H9 (cell line): ENCODE measurements around the gene JTB. TPM values are rescaled to one million over a fixed set of nuclear protein-coding genes. Genes with fewer than 3 reads are reported as not detected.

Experiments used
- DNase-seq: peaks from one replicate; pipeline ENCODE4 v3.0.0-alpha.2; 2017
- H2AFZ ChIP-seq: one replicate; pipeline ENCODE4 v1.6.1; 2013; ENCODE audit warnings: mild to moderate bottlenecking, low read length, control low read depth, moderate library complexity
- H2AK5ac ChIP-seq: 2 replicates; pipeline ENCODE4 v1.6.1; 2013; ENCODE audit warnings: low read length, control low read depth, mixed read lengths; ENCODE audit not compliant: insufficient read length
- H2BK120ac ChIP-seq: one replicate; pipeline ENCODE4 v1.6.1; 2013; ENCODE audit warnings: low read depth, mild to moderate bottlenecking, low read length, control low read depth, inconsistent platforms; ENCODE audit not compliant: poor library complexity, severe bottlenecking
- H2BK12ac ChIP-seq: 2 replicates; pipeline ENCODE4 v1.6.1; 2013; ENCODE audit warnings: low read length, control low read depth, mixed read lengths, low read depth; ENCODE audit not compliant: insufficient read length
- H2BK15ac ChIP-seq: 2 replicates; pipeline ENCODE4 v1.6.1; 2013; ENCODE audit warnings: low read depth, low read length, control low read depth
- H2BK20ac ChIP-seq: one replicate; pipeline ENCODE4 v1.6.1; 2013; ENCODE audit warnings: low read depth, mild to moderate bottlenecking, low read length, control low read depth, inconsistent platforms; ENCODE audit not compliant: poor library complexity, severe bottlenecking
- H2BK5ac ChIP-seq: 2 replicates; pipeline ENCODE4 v1.6.1; 2013; ENCODE audit warnings: low read length, control low read depth, mixed read lengths; ENCODE audit not compliant: insufficient read length
- H3K14ac ChIP-seq: 2 replicates; pipeline ENCODE4 v1.6.1; 2013; ENCODE audit warnings: low read length, control low read depth; ENCODE audit not compliant: insufficient read depth
- H3K18ac ChIP-seq: 2 replicates; pipeline ENCODE4 v1.6.1; 2013; ENCODE audit warnings: low read depth, mild to moderate bottlenecking, mixed read lengths, low read length, control low read depth; ENCODE audit not compliant: insufficient read length
- H3K23ac ChIP-seq: 2 replicates; pipeline ENCODE4 v1.6.1; 2013; ENCODE audit warnings: low read length, control low read depth, mixed read lengths, low read depth; ENCODE audit not compliant: insufficient read length
- H3K23me2 ChIP-seq: 2 replicates; pipeline ENCODE4 v1.6.1; 2013; ENCODE audit warnings: low read depth, mild to moderate bottlenecking, mixed read lengths, low read length, control low read depth; ENCODE audit not compliant: insufficient read length, poor library complexity, severe bottlenecking
- H3K27ac ChIP-seq: 2 replicates; pipeline ENCODE4 v1.5.1; 2013; ENCODE audit warnings: low read length, control low read depth, mixed read lengths, low read depth; ENCODE audit not compliant: insufficient read length
- H3K27me3 ChIP-seq: 2 replicates; pipeline ENCODE4 v1.6.1; 2013; ENCODE audit warnings: low read length, control low read depth, inconsistent platforms; ENCODE audit not compliant: insufficient read depth
- H3K4ac ChIP-seq: 2 replicates; pipeline ENCODE4 v1.6.1; 2013; ENCODE audit warnings: low read depth, mild to moderate bottlenecking, control low read depth, inconsistent platforms, low read length, moderate library complexity
- H3K4me1 ChIP-seq: 2 replicates; pipeline ENCODE4 v1.6.1; 2013; ENCODE audit warnings: low read length, control low read depth, inconsistent platforms; ENCODE audit not compliant: insufficient read depth
- H3K4me2 ChIP-seq: 2 replicates; pipeline ENCODE4 v1.6.1; 2013; ENCODE audit warnings: low read length, control low read depth, mixed read lengths; ENCODE audit not compliant: insufficient read length, insufficient read depth
- H3K56ac ChIP-seq: 2 replicates; pipeline ENCODE4 v1.6.1; 2013; ENCODE audit warnings: low read depth, mild to moderate bottlenecking, mixed read lengths, low read length, control low read depth; ENCODE audit not compliant: insufficient read length
- H3K79me1 ChIP-seq: 2 replicates; pipeline ENCODE4 v1.6.1; 2013; ENCODE audit warnings: low read depth, mild to moderate bottlenecking, moderate library complexity, low read length, control low read depth, inconsistent platforms; ENCODE audit not compliant: insufficient read depth, poor library complexity, severe bottlenecking
- H3K79me2 ChIP-seq: 2 replicates; pipeline ENCODE4 v1.6.1; 2013; ENCODE audit warnings: low read length, control low read depth, inconsistent platforms; ENCODE audit not compliant: insufficient read depth
- H3K9ac ChIP-seq: 2 replicates; pipeline ENCODE4 v1.6.1; 2013; ENCODE audit warnings: low read length, control low read depth, mixed read lengths; ENCODE audit not compliant: insufficient read length; ENCODE audit errors: extremely low read depth
- H3K9me3 ChIP-seq: one replicate; pipeline ENCODE4 v1.6.1; 2013; ENCODE audit warnings: low read depth, low read length, inconsistent platforms; ENCODE audit not compliant: control insufficient read depth
- H3T11ph ChIP-seq: one replicate; pipeline ENCODE4 v1.6.1; 2013; ENCODE audit warnings: mild to moderate bottlenecking, low read length, control low read depth, inconsistent platforms
- H4K20me1 ChIP-seq: one replicate; pipeline ENCODE4 v1.6.1; 2013; ENCODE audit not compliant: control insufficient read depth, insufficient read length, insufficient read depth
- H4K5ac ChIP-seq: 2 replicates; pipeline ENCODE4 v1.6.1; 2013; ENCODE audit warnings: low read depth, mild to moderate bottlenecking, mixed read lengths, low read length, control low read depth; ENCODE audit not compliant: insufficient read length
- H4K8ac ChIP-seq: replicated peaks from 2 replicates; pipeline ENCODE4 v1.6.1; 2013; ENCODE audit warnings: low read length, control low read depth, mixed read lengths, low read depth; ENCODE audit not compliant: insufficient read length
- H4K91ac ChIP-seq: 2 replicates; pipeline ENCODE4 v1.6.1; 2013; ENCODE audit warnings: low read depth, mild to moderate bottlenecking, moderate library complexity, mixed read lengths, low read length, control low read depth; ENCODE audit not compliant: insufficient read length
- H3K27ac Mint-ChIP-seq, 3 experiments: 2 replicates in 2 of 3; 3 replicates in 1 of 3; pipeline ENCODE4 v1.8.0; 2020 to 2021; ENCODE audit warnings: mixed read lengths in 3 of 3, mild to moderate bottlenecking in 1 of 3, moderate library complexity in 1 of 3
- H3K27me3 Mint-ChIP-seq: 2 replicates; pipeline ENCODE4 v1.8.0; 2021; ENCODE audit warnings: low read depth, mild to moderate bottlenecking, moderate library complexity, mixed read lengths
- H3K36me3 Mint-ChIP-seq, 3 experiments: 2 replicates in 2 of 3; 3 replicates in 1 of 3; pipeline ENCODE4 v1.8.0; 2020 to 2021; ENCODE audit warnings: low read depth in 3 of 3, mixed read lengths in 3 of 3; ENCODE audit not compliant: insufficient read depth in 1 of 3
- H3K4me1 Mint-ChIP-seq, 2 experiments: 2 replicates each; pipeline ENCODE4 v1.8.0; 2020; ENCODE audit warnings: mixed read lengths in 2 of 2
- H3K4me3 Mint-ChIP-seq, 2 experiments: 2 replicates in 1 of 2; 3 replicates in 1 of 2; pipeline ENCODE4 v1.8.0; 2020 to 2021; ENCODE audit warnings: mild to moderate bottlenecking in 2 of 2, mixed read lengths in 2 of 2, moderate library complexity in 1 of 2
- H3K9me3 Mint-ChIP-seq, 2 experiments: 2 replicates in 1 of 2; 3 replicates in 1 of 2; pipeline ENCODE4 v1.8.0; 2020; ENCODE audit warnings: mild to moderate bottlenecking in 2 of 2, mixed read lengths in 2 of 2, moderate library complexity in 1 of 2
- CTCF ChIP-seq: fragments of 200-600 bp; sonication (generic); conservative IDR thresholded peaks from 3 replicates; pipeline ENCODE4 v1.8.0; 2021; ENCODE audit warnings: antibody characterized with exemption, mild to moderate bottlenecking
- WGBS: extraction: QIAGEN DNeasy Blood & Tissue Kit; methylation state at CpG from one replicate; pipeline ENCODE4 v1.1.7; 2013; ENCODE audit warnings: missing lambda C conversion rate, low lambda C conversion rate, mixed read lengths; ENCODE audit not compliant: insufficient read length; ENCODE audit errors: extremely low coverage; 5-methylcytosine and 5-hydroxymethylcytosine counted together
- total RNA-seq: library from RNA; stranded (reverse); gene quantifications from 2 replicates; pipeline ENCODE4 v1.2.1, GENCODE V29; 2021

Gene JTB
- total RNA-seq, 1 experiment from 2014 or later: 85.4 TPM

- H3K9ac ChIP-seq: no peak overlapping the region
- no peak overlapping the region for H3K4ac ChIP-seq
- H3K36me3 Mint-ChIP-seq: peaks cover 44 to 78% (median 75%) of the 10 kb centered on the region in 3 experiments
- peaks cover 3% of the 10 kb centered on the region for H4K20me1 ChIP-seq
- H2BK20ac ChIP-seq: no peak overlapping the region
- no peak overlapping the region for H3K56ac ChIP-seq
- no peak overlapping the region for H4K8ac ChIP-seq
- H4K5ac ChIP-seq: no peak overlapping the region
- no peak for DNase-seq
- no peaks in the 10 kb centered on the region for H3K79me2 ChIP-seq
- no peaks in the 10 kb centered on the region for H3K79me1 ChIP-seq
- no peaks in the 10 kb centered on the region for H3K4me1 Mint-ChIP-seq
- no peaks in the 10 kb centered on the region for H3K9me3 ChIP-seq
- no peak overlapping the region for H3K18ac ChIP-seq
- no peaks in the 10 kb centered on the region for H3K27me3 ChIP-seq
- H3K27ac ChIP-seq: no peak overlapping the region
- WGBS: no CpG with 5 or more reads among the region's 3 CpGs
- no peaks in the 10 kb centered on the region for H3K9me3 Mint-ChIP-seq
- TF ChIP-seq CTCF: no peak
- H2BK5ac ChIP-seq: no peak overlapping the region
- H3K4me2 ChIP-seq: no peak overlapping the region
- no peak overlapping the region for H3K14ac ChIP-seq
- no peak overlapping the region for H2BK120ac ChIP-seq
- no peak overlapping the region for H4K91ac ChIP-seq
- H2BK12ac ChIP-seq: no peak overlapping the region
- H3K23me2 ChIP-seq: no peaks in the 10 kb centered on the region
- H3K27ac Mint-ChIP-seq: peak overlapping the region in 1 of 3 experiments; percentile 59; a peak in 1 of 7 replicates
- H2AFZ ChIP-seq: no peak overlapping the region
- H2BK15ac ChIP-seq: no peak overlapping the region
- no peak overlapping the region for H3K4me3 Mint-ChIP-seq
- no peaks in the 10 kb centered on the region for H3K4me1 ChIP-seq
- no peaks in the 10 kb centered on the region for H3K27me3 Mint-ChIP-seq
- no peak overlapping the region for H2AK5ac ChIP-seq
- no peak overlapping the region for H3T11ph ChIP-seq
- H3K23ac ChIP-seq: no peak overlapping the region
Measured at GRCh38 chr1:153938996-153939395, 38.5 kb downstream of the JTB start.
